GM12874 (cell line): ENCODE measurements around the gene PRRC2B.

ENCODE experiments used
- TF ChIP-seq, protein P1 (sequence below): IDR thresholded peaks from 2 replicates; pipeline ENCODE4 v1.5.1; 2011; ENCODE audit warnings: low read depth, mild to moderate bottlenecking, control low read depth, low read length, moderate library complexity; ENCODE audit not compliant: insufficient read depth

The PRRC2B gene

DNA sequence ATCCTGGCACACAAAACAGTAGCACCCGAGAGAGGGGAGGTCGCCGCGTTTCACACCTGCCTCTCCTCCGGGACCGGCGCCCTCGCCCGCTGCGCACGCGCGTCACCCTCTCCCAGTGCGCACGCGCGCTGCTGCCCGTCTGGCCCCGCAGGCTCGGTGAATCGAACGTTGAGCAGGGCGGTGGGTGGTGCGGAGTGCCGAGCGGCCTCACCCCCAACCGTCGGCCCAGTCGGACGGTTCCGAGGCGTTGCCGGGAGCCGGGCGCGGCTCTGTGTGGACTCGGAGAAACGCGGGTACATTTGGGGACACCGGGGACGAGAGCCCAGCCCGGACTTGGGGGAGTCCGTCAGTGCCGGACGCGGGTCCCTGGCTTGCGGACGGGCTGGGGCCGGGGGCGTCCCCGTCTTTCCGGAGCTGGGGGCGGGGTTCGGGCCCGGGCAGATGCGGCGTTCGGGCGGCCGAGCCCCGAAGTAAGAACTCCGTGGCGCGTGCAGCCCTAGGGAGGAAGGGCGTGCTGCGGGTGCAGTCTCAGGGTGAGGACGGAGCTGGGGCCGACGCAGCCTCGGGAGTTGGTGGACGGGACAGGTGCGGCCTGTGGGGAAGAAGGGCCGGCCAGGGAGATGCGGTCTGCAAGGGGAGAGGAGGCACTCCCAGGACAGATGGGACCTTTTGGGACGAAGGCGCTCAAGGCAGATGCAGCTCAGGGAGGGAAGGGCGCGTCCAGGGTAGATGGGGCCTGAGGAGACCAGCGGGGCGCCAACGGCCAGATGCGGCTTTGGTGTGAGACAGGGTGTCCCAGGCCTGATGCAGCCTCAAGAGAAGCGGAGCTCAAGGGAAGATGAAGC is 109.1 kb downstream of the PRRC2B start, which contains the start of gene POMT1:
Gene POMT1 (plus strand): TSS at position 138 of the 845 bp plus-strand sequence. CDS start 1,301 bp downstream, outside the sequence.
- TF ChIP-seq, protein P1, sequence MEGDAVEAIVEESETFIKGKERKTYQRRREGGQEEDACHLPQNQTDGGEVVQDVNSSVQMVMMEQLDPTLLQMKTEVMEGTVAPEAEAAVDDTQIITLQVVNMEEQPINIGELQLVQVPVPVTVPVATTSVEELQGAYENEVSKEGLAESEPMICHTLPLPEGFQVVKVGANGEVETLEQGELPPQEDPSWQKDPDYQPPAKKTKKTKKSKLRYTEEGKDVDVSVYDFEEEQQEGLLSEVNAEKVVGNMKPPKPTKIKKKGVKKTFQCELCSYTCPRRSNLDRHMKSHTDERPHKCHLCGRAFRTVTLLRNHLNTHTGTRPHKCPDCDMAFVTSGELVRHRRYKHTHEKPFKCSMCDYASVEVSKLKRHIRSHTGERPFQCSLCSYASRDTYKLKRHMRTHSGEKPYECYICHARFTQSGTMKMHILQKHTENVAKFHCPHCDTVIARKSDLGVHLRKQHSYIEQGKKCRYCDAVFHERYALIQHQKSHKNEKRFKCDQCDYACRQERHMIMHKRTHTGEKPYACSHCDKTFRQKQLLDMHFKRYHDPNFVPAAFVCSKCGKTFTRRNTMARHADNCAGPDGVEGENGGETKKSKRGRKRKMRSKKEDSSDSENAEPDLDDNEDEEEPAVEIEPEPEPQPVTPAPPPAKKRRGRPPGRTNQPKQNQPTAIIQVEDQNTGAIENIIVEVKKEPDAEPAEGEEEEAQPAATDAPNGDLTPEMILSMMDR: no peak

DNA sequence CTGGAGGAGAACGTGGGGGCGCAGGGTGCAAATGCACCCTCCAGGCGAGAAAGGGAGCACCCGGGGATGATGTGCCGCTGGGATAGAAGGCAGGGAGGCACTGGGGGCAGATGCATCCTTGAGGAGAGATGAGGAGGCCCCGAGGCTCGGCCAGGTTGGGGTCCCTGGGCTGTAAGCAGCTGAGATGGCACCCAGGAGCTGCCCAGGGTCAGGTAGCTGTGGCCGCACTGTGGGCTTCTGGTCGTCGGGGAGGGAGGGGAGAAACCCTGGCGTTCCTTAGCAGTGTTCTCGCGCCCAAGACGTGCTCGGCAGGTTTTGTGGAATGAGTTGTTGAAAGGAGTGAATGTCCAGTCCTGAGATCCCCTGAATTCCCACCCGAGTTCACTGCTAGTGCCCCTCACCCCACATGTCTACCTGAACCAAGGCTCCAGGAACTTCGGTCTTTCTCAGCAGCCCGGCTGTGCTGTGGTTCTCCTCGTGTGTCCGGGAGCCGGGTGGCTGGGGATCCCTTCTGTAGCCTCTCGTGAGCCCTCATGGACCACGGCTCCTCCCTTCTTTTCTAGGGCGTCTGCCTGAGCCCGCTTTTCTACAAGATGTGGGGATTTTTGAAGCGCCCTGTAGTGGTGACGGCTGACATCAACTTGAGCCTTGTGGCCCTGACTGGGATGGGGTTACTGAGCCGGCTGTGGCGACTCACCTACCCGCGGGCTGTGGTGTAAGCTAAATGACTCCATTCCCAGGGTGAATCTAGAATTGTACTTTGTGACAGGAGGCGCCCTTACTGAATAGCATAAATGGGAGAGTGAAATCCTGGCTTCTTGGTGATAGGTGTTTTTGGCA is 110.0 kb downstream of the PRRC2B start:
- TF ChIP-seq, protein P1: 0 out of 2 replicates have a peak, but pooled peaks have one; percentile 8

DNA sequence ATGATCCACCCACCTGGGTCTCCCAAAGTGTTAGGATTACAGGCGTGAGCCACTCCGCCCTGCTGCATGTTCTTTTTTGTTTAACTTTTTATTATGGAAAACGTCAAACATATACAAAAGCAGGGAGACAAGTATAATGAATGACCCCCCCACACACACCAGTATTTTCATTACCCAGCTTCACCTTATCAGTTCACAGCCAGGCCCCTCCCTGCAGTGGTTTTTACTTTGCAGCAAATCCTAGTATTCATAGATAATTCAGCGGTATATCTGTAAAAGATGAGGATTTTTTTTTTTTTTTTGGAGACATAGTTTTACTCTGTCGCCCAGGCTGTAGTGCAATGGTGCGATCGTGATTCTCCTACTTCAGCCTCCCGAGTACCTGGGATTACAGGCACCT is 111.1 kb downstream of the PRRC2B start:
- TF ChIP-seq, protein P1: no peak

DNA sequence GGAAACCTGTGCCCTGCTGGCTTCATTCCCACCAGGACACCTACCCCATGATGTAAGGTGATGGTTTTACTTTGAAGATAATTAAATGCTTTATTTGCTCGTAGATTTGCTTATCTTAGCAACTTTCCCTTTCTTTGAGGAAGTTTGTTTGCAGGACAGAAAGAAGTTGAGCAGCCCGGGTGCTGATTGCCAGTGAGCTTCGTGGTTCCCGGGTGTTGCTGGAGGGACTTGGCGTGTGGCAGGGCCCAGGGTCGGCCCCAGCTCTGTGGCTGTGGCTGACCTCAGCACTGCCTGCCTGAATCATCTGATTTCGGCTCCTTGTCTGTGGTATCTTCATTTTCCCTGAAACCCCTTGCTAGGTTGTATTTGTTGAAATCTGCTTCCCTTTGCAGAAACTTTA is 117.5 kb downstream of the PRRC2B start:
- TF ChIP-seq, protein P1: no peak

- TF ChIP-seq, protein P1: no peak
Measured at GRCh38 chr9:131511880-131512279, 118.0 kb downstream of the PRRC2B start.

GRCh38 chr9:131513177-131513576 is 119.3 kb downstream of the PRRC2B start:
- TF ChIP-seq, protein P1: no peak

DNA sequence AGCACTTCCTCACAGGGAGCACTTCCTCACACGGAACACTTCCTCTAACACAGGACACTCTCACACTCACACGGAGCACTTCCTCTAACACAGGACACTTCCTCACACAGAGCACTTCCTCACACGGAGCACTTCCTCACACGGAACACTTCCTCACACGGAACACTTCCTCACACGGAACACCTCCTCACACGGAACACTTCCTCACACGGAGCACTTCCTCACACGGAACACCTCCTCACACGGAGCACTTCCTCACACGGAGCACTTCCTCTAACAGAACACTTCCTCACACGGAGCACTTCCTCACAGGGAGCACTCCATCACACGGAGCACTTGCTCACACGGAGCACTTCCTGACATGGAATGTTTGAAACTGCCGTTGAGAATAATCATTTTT is 122.2 kb downstream of the PRRC2B start:
- TF ChIP-seq, protein P1: no peak
